GM18517 (cell line): ENCODE results near the gene KCTD1.

Source experiments
- ATAC-seq: cut with Tn5 transposase; IDR thresholded peaks from one replicate; pipeline ENCODE4 v1.9.1; 2021; ENCODE audit warnings: mild to moderate bottlenecking, moderate library complexity; ENCODE audit not compliant: unreplicated experiment

KCTD1 gene

GRCh38 chr18:26548415-26549262 is at the start of gene KCTD1:
KCTD1 (minus strand) TSS chr18:26548553; CDS start chr18:26548536, 17 bp downstream.
- peak; percentile 48 for ATAC-seq

- no peak for ATAC-seq
Observed at GRCh38 chr18:26593365-26594320, 45.3 kb upstream of the KCTD1 start.

- ATAC-seq: no peak
Observed at GRCh38 chr18:26584745-26585144, 36.4 kb upstream of the KCTD1 start.

DNA sequence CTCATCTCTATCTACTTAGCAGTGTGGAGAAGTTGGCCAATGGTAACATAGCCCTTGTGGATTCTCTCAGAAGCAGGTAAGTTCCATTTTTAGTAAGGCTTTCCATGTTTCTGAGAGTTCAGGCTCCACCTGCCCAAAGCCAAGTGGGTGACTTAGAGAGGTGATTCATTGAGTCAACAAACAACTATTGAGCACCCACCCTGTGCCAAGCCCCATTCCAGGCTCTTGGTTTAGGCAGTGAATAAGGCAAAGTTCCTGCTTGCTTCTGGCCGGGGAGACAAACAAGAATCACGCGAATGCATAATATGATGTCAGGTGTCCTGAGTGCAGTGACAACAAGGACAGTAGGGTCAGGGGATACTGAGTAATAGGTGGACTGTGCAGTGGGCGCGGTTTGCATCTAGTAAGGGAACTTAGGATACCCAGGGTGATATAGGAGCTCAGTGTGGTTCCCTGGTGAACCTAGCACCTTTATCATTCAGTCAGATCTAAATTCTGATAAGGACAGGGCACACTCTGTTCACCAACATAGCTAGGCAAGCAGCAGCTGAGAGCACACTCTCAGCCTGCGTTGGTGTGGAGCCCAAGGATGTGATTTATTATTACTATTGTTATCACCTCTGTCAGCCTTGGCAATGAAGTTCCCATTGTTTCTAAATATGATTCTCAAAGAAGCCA is 31.7 kb upstream of the KCTD1 start:
- ATAC-seq: no peak

- no peak for ATAC-seq
Observed at GRCh38 chr18:26575865-26576217, 27.5 kb upstream of the KCTD1 start.

DNA sequence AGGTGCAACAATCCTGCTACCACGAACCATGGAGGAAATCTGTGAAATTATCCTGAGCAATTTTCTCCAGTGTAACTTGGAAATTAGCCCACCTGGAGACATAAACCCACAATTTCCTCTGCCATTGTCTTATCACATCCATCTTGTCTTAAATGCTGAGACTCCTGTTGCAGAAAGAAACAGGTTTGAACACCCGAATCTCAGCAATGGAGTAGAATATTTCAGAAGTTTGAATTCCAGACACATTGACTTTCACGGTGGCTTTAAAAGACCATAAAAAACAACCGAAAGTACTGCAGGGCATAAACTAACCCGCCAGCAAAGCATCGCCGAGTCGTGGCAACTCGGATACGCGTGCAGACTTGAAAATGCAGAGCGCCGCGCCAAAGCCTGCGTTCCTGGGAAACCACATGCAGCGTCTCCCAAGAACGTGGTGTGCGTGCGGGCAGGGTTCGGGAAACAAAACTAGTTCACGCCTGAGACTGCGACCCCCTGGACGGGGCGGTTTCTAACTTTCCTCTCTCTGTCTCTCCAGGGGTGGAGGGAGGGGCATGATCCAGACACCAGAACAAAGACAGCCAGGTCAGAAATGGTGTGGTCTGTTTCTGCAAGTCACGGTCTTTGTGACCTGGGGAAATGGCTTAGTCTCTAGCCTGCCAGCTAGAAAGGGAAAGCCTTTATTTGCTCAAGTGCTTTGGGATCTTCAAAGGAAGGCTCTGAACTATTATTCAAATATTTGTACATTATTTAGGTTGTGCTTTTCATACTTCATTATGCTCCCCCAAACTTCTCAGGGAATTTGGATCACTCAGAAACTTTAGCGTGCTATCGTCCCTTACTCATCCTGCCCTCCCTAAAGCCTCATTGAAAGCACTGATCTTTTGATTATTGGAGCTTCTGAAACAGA is 26.9 kb upstream of the KCTD1 start:
- ATAC-seq: no peak

GRCh38 chr18:26568926-26569665 is 20.7 kb upstream of the KCTD1 start:
- no peak for ATAC-seq

- ATAC-seq: no peak
Observed at GRCh38 chr18:26568513-26568912, 20.2 kb upstream of the KCTD1 start.

DNA sequence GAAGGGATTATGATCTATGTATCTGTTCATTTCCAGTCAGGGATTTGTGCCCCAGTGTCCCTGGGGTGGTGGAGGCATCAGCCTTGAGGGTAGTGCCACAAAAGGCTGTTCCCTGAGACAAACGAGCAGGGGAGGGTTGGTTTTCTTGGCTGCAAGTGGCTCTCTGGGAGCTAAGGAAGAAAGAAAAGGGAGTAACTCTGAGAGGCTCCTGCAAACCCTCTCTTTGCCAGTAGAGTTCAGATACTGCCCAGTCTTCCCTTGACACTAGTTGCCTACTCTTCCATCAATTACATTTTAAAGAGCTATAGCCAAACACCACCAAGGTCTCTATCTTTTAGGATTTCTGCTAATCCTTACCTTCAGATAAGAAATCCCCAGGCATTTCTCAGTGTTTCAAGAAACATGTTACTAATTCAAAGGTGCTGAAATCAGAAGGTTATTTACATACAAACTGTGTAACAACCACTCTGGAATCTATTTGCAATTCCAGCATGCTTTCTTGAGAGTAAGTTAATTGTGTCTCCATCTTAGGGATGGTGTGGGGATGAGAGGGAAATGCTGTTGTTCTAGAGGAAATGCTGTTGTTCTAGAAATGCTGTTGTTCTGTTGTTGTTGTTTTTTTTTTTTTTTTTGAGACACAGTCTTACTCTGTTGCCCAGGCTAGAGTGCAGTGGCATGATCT is 18.7 kb upstream of the KCTD1 start:
- ATAC-seq: no peak

DNA sequence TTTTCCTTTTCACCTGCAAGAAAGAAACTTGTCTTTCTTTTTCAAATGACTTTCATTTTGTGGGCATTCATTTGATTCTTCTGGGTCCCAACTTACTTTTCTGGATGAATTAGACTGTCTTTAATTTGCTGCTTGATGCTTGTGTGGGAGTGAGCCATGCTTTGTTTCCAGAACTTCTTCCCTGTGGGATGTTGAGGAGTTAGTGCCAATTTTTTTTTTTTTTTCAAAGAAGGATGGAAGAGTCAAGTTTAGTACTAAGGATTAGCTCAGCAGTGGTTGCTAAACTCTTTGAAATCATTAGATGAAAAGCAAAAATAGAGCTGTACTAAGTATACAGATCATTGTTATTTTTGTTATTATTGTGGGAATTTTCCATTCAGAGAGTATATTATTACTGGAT is 17.2 kb upstream of the KCTD1 start:
- ATAC-seq: no peak

DNA sequence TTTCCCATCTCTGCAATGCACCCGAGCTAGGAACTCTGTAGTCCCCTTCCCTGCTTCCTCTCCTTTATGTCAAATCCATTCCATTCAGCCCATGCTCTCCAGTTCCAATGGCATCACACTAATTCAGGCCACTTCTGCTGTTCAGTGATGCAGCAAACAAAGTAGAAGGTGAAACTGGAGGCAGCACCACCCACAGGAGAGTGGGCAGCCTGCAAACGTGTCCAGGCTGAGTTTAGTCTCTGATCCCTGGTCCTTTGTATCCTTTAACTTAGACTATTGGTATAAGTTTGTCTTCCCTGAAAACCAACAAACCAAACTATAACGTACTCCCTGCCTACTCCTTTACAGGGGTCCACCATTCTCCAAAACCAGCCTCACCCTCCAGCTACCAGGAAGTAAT is 14.7 kb upstream of the KCTD1 start:
- no peak for ATAC-seq

GRCh38 chr18:26562568-26562967 is 14.2 kb upstream of the KCTD1 start:
- ATAC-seq: no peak

DNA sequence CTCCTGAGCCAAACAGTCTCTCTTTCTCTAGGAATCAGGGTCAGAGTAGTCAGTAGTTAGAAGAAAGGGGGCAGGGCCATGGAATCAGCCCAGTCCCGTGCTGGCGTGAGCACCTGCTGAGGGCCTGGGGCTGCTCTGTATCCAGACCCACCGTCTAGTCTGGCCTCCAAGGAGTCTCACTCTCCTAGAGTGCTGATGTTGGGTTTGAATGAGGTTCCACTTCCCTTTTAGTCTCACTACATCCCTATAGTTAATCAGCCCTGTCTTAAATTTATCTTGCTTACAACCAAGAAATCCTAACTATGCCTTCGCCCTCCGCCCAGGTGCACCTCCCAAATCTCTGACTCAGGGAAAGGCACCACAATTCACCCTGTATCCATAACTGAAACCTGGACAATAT is 13.4 kb upstream of the KCTD1 start:
- no peak for ATAC-seq

- peak; percentile 90 for ATAC-seq
Observed at GRCh38 chr18:26556573-26556972, 8.2 kb upstream of the KCTD1 start.

GRCh38 chr18:26555804-26556553 is 7.6 kb upstream of the KCTD1 start:
- ATAC-seq: no peak

- ATAC-seq: no peak
Observed at GRCh38 chr18:26553943-26554342, 5.6 kb upstream of the KCTD1 start.

DNA sequence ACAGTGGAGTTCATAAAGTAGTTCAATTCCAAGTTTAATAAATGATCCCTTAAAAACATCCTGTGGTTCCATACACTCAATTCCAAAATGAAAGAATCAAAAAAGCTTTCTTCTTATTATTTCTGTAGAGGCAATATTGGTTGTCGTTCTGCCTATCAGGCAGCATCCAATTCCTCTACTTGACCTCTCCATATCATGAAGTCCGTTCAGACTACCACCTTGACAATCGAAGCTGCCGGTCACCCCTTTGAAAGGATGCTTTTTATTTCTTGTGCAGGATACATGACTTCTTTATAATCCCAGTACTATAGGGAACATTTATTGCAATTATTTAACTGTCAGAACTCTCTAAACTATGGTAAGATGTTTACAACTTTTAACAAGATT is 3.3 kb upstream of the KCTD1 start:
- ATAC-seq: no peak

GRCh38 chr18:26550998-26551694 is 2.8 kb upstream of the KCTD1 start:
- ATAC-seq: no peak
